IMR-90 (cell line): ENCODE measurements around the gene REPIN1. TPM values are rescaled to one million over a fixed set of nuclear protein-coding genes. Genes with fewer than 3 reads are reported as not detected.

Experiments
- ATAC-seq: fragments of 200-7000 bp; cut with Tn5 transposase; 2 replicates; pipeline ENCODE4 v1.9.1; 2020; ENCODE audit warnings: low read depth, mild to moderate bottlenecking, moderate library complexity
- BruUV-seq: library from RNA; stranded (reverse); fragments of 400-500 nt; replicated peaks from 2 replicates; lab custom pipeline; 2021; lab: Mats Ljungman, UMichigan
- CTCF ChIA-PET: fragments of 300-600 bp; formaldehyde crosslinking; extraction: SDS; loops from one replicate; lab custom pipeline; 2021; ENCODE audit warnings: antibody characterized with exemption; lab: Yijun Ruan, JAX
- POLR2A ChIA-PET: fragments of 300-600 bp; sonication (Branson Sonifier 250); formaldehyde crosslinking; loops from one replicate; lab custom pipeline; 2022; ENCODE audit warnings: antibody characterized with exemption; ENCODE audit not compliant: unreplicated experiment; lab: Charles Lee
- DNase-seq: peaks from one replicate; pipeline ENCODE4 v3.0.0; 2013
- H2AFZ ChIP-seq: replicated peaks from 2 replicates; pipeline ENCODE3; 2013; ENCODE audit warnings: low read length, mild to moderate bottlenecking; ENCODE audit not compliant: poor library complexity
- H2AK5ac ChIP-seq: 2 replicates; pipeline ENCODE4 v1.6.1; 2013; ENCODE audit warnings: low read depth, low read length, inconsistent platforms
- H2AK9ac ChIP-seq: replicated peaks from 2 replicates; pipeline ENCODE3; 2013; ENCODE audit warnings: mild to moderate bottlenecking, low read depth, low read length, moderate library complexity; ENCODE audit not compliant: poor library complexity
- H2BK120ac ChIP-seq: 2 replicates; pipeline ENCODE4 v1.6.1; 2013; ENCODE audit warnings: low read depth, low read length, inconsistent platforms
- H2BK15ac ChIP-seq: 3 replicates; pipeline ENCODE4 v1.6.1; 2013; ENCODE audit warnings: low read depth, low read length, inconsistent platforms
- H2BK20ac ChIP-seq: 2 replicates; pipeline ENCODE4 v1.6.1; 2013; ENCODE audit warnings: low read depth, mild to moderate bottlenecking, inconsistent platforms, low read length, moderate library complexity
- H2BK5ac ChIP-seq: 2 replicates; pipeline ENCODE4 v1.6.1; 2013; ENCODE audit warnings: mild to moderate bottlenecking, low read depth, low read length, inconsistent platforms; ENCODE audit not compliant: poor library complexity, severe bottlenecking
- H3K14ac ChIP-seq: replicated peaks from 2 replicates; pipeline ENCODE4 v1.6.1; 2013; ENCODE audit warnings: low read depth, low read length, inconsistent platforms
- H3K18ac ChIP-seq: 2 replicates; pipeline ENCODE4 v1.6.1; 2013; ENCODE audit warnings: low read depth, low read length, control low read depth
- H3K23ac ChIP-seq: 2 replicates; pipeline ENCODE4 v1.6.1; 2013; ENCODE audit warnings: low read depth, low read length, inconsistent platforms
- H3K27ac ChIP-seq: 2 replicates; pipeline ENCODE4 v1.5.1; 2013; ENCODE audit warnings: mild to moderate bottlenecking, control low read depth, low read length; ENCODE audit not compliant: insufficient read depth
- H3K27me3 ChIP-seq: 2 replicates; pipeline ENCODE4 v1.6.1; 2013; ENCODE audit warnings: low read length; ENCODE audit not compliant: control insufficient read depth, insufficient read depth
- H3K36me3 ChIP-seq: 2 replicates; pipeline ENCODE4 v1.6.1; 2013; ENCODE audit warnings: low read length, mixed read lengths; ENCODE audit not compliant: control insufficient read depth, insufficient read depth
- H3K4ac ChIP-seq: 2 replicates; pipeline ENCODE4 v1.6.1; 2013; ENCODE audit warnings: low read depth, low read length, inconsistent platforms
- H3K4me1 ChIP-seq: 2 replicates; pipeline ENCODE4 v1.6.1; 2013; ENCODE audit warnings: low read length, mixed read lengths; ENCODE audit not compliant: control insufficient read depth, insufficient read depth
- H3K4me2 ChIP-seq: 2 replicates; pipeline ENCODE4 v1.6.1; 2013; ENCODE audit warnings: low read depth, mild to moderate bottlenecking, control low read depth, low read length, moderate library complexity
- H3K4me3 ChIP-seq: 2 replicates; pipeline ENCODE4 v1.5.1; 2013; ENCODE audit warnings: low read depth, mild to moderate bottlenecking, control low read depth, low read length, moderate library complexity; ENCODE audit not compliant: insufficient read depth
- H3K56ac ChIP-seq: 2 replicates; pipeline ENCODE4 v1.6.1; 2013; ENCODE audit warnings: low read length, inconsistent platforms; ENCODE audit not compliant: insufficient read depth; ENCODE audit errors: extremely low read depth
- H3K79me1 ChIP-seq, 2 experiments: 2 replicates each; pipeline ENCODE4 v1.6.1; 2013; ENCODE audit warnings: low read length in 2 of 2, inconsistent platforms in 1 of 2, low read depth in 1 of 2
- H3K9ac ChIP-seq: 2 replicates; pipeline ENCODE4 v1.6.1; 2013; ENCODE audit warnings: low read depth, low read length, control low read depth
- H3K9me1 ChIP-seq: 2 replicates; pipeline ENCODE4 v1.6.1; 2013; ENCODE audit warnings: low read length, inconsistent platforms; ENCODE audit not compliant: insufficient read depth
- H3K9me3 ChIP-seq: 2 replicates; pipeline ENCODE4 v1.6.1; 2013; ENCODE audit warnings: low read length; ENCODE audit not compliant: control insufficient read depth, insufficient read depth
- H4K20me1 ChIP-seq: 2 replicates; pipeline ENCODE4 v1.6.1; 2013; ENCODE audit warnings: low read length, inconsistent platforms; ENCODE audit not compliant: insufficient read depth
- H4K5ac ChIP-seq: 2 replicates; pipeline ENCODE4 v1.6.1; 2013; ENCODE audit warnings: mild to moderate bottlenecking, low read depth, low read length, control low read depth
- H4K8ac ChIP-seq, 2 experiments: 2 replicates each; pipeline ENCODE4 v1.6.1; 2013; ENCODE audit warnings: low read depth in 2 of 2, low read length in 2 of 2, control low read depth in 1 of 2, inconsistent platforms in 1 of 2
- H4K91ac ChIP-seq: 2 replicates; pipeline ENCODE4 v1.6.1; 2013; ENCODE audit warnings: low read depth, low read length, inconsistent platforms; ENCODE audit not compliant: insufficient read depth
- BHLHE40 ChIP-seq: fragments of 150-350 bp; IDR thresholded peaks from 2 replicates; pipeline ENCODE4 v1.6.1; 2016; ENCODE audit warnings: mild to moderate bottlenecking, low read depth, low read length
- CEBPB ChIP-seq: IDR thresholded peaks from 2 replicates; pipeline ENCODE4 v1.6.1; 2012; ENCODE audit warnings: low read depth, low read length, improper control_type of control experiment
- CHD1 ChIP-seq: IDR thresholded peaks from 2 replicates; pipeline ENCODE4 v1.6.1; 2012; ENCODE audit warnings: low read depth, low read length, improper control_type of control experiment
- NFE2L2 ChIP-seq: fragments of 150-350 bp; IDR thresholded peaks from 2 replicates; pipeline ENCODE4 v1.6.1; 2016; ENCODE audit warnings: low read depth, mild to moderate bottlenecking, low read length
- POLR2A ChIP-seq: IDR thresholded peaks from 2 replicates; pipeline ENCODE4 v1.6.1; 2012; ENCODE audit warnings: mild to moderate bottlenecking, low read depth, low read length
- RAD21 ChIP-seq: IDR thresholded peaks from 2 replicates; pipeline ENCODE4 v1.6.1; 2012; ENCODE audit warnings: low read length, improper control_type of control experiment
- RCOR1 ChIP-seq: IDR thresholded peaks from 2 replicates; pipeline ENCODE4 v1.6.1; 2012; ENCODE audit warnings: mild to moderate bottlenecking, low read length, improper control_type of control experiment; ENCODE audit not compliant: insufficient replicate concordance
- RFX5 ChIP-seq: IDR thresholded peaks from 2 replicates; pipeline ENCODE4 v1.8.0; 2012; ENCODE audit warnings: low read depth, mild to moderate bottlenecking, low read length, moderate library complexity
- SMC3 ChIP-seq: fragments of 150-350 bp; IDR thresholded peaks from 2 replicates; pipeline ENCODE4 v1.6.1; 2016; ENCODE audit warnings: low read depth, mild to moderate bottlenecking, antibody characterized with exemption, low read length, moderate library complexity
- WGBS, 2 experiments: methylation state at CpG; one replicate each; pipeline versions ENCODE4 v1.1.5 to v1.1.7; 2013; ENCODE audit warnings: missing lambda C conversion rate in 2 of 2; ENCODE audit not compliant: insufficient read length in 1 of 2; ENCODE audit errors: extremely low coverage in 2 of 2; 5-methylcytosine and 5-hydroxymethylcytosine counted together
- dilution Hi-C: fragments of 300-500 bp; cut with HindIII; formaldehyde crosslinking; loops from one replicate; pipeline ENCODE4 v1.14.3; 2018; ENCODE audit warnings: low sequenced_read_pairs; ENCODE audit not compliant: unreplicated experiment
- in situ Hi-C: fragments of 300-500 bp; cut with MboI; formaldehyde crosslinking; loops from 3 replicates; pipeline ENCODE4 v1.14.3; 2019; ENCODE audit warnings: low sequenced_read_pairs, inconsistent platforms, mixed read lengths
- intact Hi-C: fragments of 100-400 bp; cut with micrococcal nuclease; formaldehyde crosslinking; loops from 2 replicates; pipeline ENCODE4 v1.10.0; 2022
- polyA plus RNA-seq, 3 experiments: library from polyadenylated mRNA; depleted of rRNA; stranded (reverse); fragments of >200 nt; gene quantifications; 2 replicates each; pipeline ENCODE4 v1.2.3, GENCODE V29; 2012; ENCODE audit warnings: low replicate concordance in 1 of 3
- total RNA-seq: library from RNA; depleted of rRNA; stranded (reverse); fragments of >200 nt; gene quantifications from 2 replicates; pipeline ENCODE4 v1.2.3, GENCODE V29; 2012
- TF ChIP-seq, protein P1 (sequence below): conservative IDR thresholded peaks from 2 replicates; pipeline ENCODE4 v1.5.1; 2012; ENCODE audit warnings: mild to moderate bottlenecking, low read depth, low read length, improper control_type of control experiment

REPIN1 gene
- total and polyA plus RNA-seq, 2 of the 4 experiments (the other 2 are of a cell fraction), result 19.4 to 50.6 TPM

DNA sequence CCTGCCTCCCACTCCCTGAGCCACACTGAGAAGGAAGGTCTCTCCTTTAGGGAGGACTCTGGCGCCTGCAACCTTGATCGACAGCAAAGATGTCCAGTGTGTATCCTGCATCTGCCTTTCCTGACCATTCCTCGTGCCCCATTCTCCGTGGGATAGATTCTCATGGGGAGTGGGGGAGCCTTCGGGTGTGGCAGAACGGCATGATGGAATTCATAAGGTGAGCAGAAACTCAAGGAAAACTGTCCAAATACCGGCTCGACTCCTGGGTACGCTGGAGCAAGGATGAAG lies 26.6 kb upstream of the REPIN1 start:
- no TSS peak for BruUV-seq
- no peak for TF ChIP-seq SMC3
- no peak for TF ChIP-seq BHLHE40
- TF ChIP-seq RAD21, result no peak
- TF ChIP-seq CEBPB, result no peak
- TF ChIP-seq NFE2L2, result no peak
- no peak for TF ChIP-seq CHD1
- TF ChIP-seq RFX5, result no peak
- TF ChIP-seq, protein P1, sequence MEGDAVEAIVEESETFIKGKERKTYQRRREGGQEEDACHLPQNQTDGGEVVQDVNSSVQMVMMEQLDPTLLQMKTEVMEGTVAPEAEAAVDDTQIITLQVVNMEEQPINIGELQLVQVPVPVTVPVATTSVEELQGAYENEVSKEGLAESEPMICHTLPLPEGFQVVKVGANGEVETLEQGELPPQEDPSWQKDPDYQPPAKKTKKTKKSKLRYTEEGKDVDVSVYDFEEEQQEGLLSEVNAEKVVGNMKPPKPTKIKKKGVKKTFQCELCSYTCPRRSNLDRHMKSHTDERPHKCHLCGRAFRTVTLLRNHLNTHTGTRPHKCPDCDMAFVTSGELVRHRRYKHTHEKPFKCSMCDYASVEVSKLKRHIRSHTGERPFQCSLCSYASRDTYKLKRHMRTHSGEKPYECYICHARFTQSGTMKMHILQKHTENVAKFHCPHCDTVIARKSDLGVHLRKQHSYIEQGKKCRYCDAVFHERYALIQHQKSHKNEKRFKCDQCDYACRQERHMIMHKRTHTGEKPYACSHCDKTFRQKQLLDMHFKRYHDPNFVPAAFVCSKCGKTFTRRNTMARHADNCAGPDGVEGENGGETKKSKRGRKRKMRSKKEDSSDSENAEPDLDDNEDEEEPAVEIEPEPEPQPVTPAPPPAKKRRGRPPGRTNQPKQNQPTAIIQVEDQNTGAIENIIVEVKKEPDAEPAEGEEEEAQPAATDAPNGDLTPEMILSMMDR, result no peak
- no peak for TF ChIP-seq POLR2A
- TF ChIP-seq RCOR1, result no peak
- dilution Hi-C loops, result no loop called here
- CTCF ChIA-PET, result no interaction called here
- no CpG with 5 or more reads among the region's 9 CpGs for WGBS, 2 experiments
- H2AK5ac ChIP-seq, result no peak overlapping the region
- H4K91ac ChIP-seq, result no peak overlapping the region
- no peak overlapping the region for H3K56ac ChIP-seq
- H3K36me3 ChIP-seq, result no peaks in the 10 kb centered on the region
- no peak overlapping the region for H3K4ac ChIP-seq
- DNase-seq (no peak), ATAC-seq (no peak)
- no peak overlapping the region for H2AFZ ChIP-seq
- H3K4me1 ChIP-seq, result peaks cover 20% of the 10 kb centered on the region
- no peak overlapping the region for H2BK120ac ChIP-seq
- H2AK9ac ChIP-seq, result no peak overlapping the region
- no peak overlapping the region for H2BK15ac ChIP-seq
- no peak overlapping the region for H2BK20ac ChIP-seq
- H4K8ac ChIP-seq, result no peak overlapping the region
- H3K23ac ChIP-seq, result no peak overlapping the region
- H3K4me3 ChIP-seq, result no peak overlapping the region
- in situ Hi-C loops, result no loop called here
- H3K14ac ChIP-seq, result no peak overlapping the region
- H3K9ac ChIP-seq, result peak overlapping the region; percentile 40; the same call in 1 of the 2 replicates
- H3K9me1 ChIP-seq, result peaks cover 4% of the 10 kb centered on the region; the same call in 1 of the 2 replicates
- intact Hi-C loops, result no loop called here
- H4K20me1 ChIP-seq, result 0 out of 2 replicates have a peak, but pooled peaks cover 3% of the 10 kb centered on the region
- peaks cover 14% of the 10 kb centered on the region for H3K9me3 ChIP-seq
- H3K4me2 ChIP-seq, result no peak overlapping the region
- no peak overlapping the region for H2BK5ac ChIP-seq
- no peak overlapping the region for H3K27ac ChIP-seq
- no peaks in the 10 kb centered on the region for H3K79me1 ChIP-seq
- peaks cover 30% of the 10 kb centered on the region for H3K27me3 ChIP-seq
- H4K5ac ChIP-seq, result peak overlapping the region; percentile 16; the same call in 1 of the 2 replicates
- POLR2A ChIA-PET, result no interaction called here
- H3K18ac ChIP-seq, result no peak overlapping the region; the same call in 1 of the 2 replicates
